ENCODE results near the gene CNOT4.

GRCh38 chr7:135525426-135525825 is 15.5 kb upstream of the CNOT4 start:
- TF ChIP-seq CTCF (conservative IDR thresholded peaks at IDR 0.05 in 1 of 2, IDR thresholded peaks at IDR 0.05 in 1 of 2; ENCODE audit: extremely low read depth in 1 of 2, insufficient read depth in 1 of 2, low read depth in 1 of 2, low read length in 2 of 2) (no peak), EZH2 (IDR thresholded peaks at IDR 0.05; ENCODE audit: borderline replicate concordance, low read length) (no peak)
